Gastrocnemius medialis (tissue), 4 donors: Measurements from ENCODE around the gene ICOS.

Source experiments
- CTCF ChIP-seq, 5 experiments: fragments of 450-650 bp in 3 of 5; fragments of 200-600 bp in 2 of 5; sonication (generic) in 2 of 5; IDR thresholded peaks in 4 of 5; conservative IDR thresholded peaks in 1 of 5; 1 replicate in 4 of 5; 2 replicates in 1 of 5; pipeline ENCODE4 v1.5.1; 2016 to 2019; ENCODE audit warnings: antibody characterized with exemption in 5 of 5, mild to moderate bottlenecking in 3 of 5, moderate library complexity in 3 of 5
- POLR2A ChIP-seq, 2 donors: fragments of 450-650 bp; IDR thresholded peaks; one replicate each; pipeline ENCODE4 v1.6.1; 2017; ENCODE audit warnings: antibody characterized with exemption in 2 of 2, mild to moderate bottlenecking in 2 of 2, moderate library complexity in 2 of 2

- TF ChIP-seq CTCF (IDR thresholded peaks at IDR 0.05 in 4 of 5, conservative IDR thresholded peaks at IDR 0.05 in 1 of 5), result no peak
- TF ChIP-seq POLR2A (IDR thresholded peaks at IDR 0.05), result no peak
Measured at GRCh38 chr2:203988500-203989260, 52.1 kb downstream of the ICOS start.
